Kidney tubule cell (primary cell): ENCODE results near the gene TRIP12.
"Not testable (repeated sequence)": the region's sequence is repeated elsewhere in the genome, so short reads cannot be mapped to it uniquely, and the experiment has no call there.

Experiments used
- DNase-seq: peaks from one replicate; pipeline ENCODE4 v3.0.0-alpha.2; 2018; ENCODE audit warnings: low spot score

Gene TRIP12

DNA sequence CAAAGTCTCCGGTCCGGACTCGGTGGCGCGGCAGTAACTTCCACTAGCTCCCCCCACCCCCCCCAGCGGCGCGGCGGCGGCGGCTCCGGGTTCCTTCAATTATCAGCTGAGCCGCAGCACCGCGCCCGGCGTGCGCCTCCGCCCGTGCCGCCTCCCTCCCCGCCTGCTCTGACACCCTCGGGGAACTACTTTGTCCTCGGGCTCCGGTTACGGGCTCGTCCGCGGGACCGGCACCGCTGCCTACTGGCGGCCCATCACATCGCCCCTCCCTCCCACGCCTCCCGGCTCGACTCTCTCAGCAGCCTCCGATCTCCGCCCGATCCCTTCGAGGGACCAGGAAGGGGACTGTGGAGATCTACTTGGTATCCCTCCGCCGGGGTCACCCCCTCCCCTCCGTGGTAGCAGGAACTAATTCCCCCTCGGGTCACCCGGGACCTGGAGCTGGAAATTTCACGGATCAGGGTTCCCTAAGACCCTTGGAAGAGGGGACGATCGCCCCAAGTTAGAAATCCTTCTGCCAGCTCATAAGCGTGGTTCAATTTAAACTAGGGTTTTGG is at the start of gene TRIP12:
Gene TRIP12 (minus strand): TSS at position 118 of the 557 bp plus-strand sequence. CDS start 41,930 bp downstream, outside the sequence.
- peak; percentile 97 for DNase-seq

DNA sequence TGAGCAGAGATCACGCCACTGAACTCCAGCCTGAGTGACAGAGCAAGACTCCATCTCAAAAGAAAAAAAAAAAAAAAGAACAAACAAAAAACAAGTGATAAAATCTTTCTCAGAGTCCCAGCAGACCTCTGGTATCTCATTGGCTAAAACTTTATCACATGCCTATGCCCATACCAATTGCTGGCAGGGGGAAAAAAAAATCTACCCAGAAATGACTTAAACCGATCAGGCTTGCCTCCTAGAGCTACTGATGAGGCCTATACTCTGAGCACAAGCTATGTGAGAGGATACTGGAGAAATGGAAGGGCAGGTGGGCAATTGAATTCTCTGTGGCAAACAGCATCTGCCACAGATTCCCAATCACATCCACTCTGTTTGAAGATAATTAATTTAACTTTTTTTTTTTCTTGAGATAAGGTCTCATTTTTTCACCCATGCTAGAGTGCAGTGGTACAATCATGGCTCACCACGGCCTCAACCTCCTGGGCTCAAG is 49.5 kb upstream of the TRIP12 start:
- DNase-seq: no peak

DNA sequence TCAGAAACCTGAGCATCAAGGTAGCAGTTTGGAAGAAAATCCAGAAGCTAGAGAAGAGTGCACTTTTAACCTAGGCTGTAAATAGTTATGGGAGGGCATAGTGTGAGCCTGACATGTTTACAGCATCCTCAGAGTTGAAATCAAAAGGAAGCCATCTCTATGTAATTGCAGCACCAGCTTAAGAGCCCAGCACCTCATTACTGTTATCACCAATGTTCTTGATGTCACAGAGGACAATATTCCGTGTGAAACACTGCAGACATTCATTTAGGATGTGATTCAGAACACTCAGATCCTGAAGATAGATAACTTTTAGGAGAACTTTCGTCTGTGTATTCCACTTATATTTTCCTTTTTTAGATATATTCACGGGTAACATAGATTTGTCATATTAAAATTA is 48.6 kb upstream of the TRIP12 start:
- no peak for DNase-seq

DNA sequence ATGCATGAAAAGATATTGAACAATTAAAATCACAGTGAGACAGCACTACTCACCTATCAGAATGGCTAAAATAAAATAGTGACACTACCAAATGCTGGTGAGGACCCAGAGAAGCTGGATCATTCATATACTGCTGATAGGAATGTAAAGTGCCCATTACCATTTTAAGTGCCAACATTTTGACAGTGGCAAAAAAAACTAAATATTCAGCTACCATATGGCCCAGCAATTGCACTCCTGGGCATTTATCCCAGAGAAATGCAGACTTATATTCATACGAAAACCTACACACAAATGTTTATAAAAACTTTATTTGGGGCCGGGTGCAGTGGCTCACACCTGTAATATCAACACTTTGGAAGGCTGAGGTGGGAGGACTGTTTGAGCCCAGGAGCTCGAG is 48.1 kb upstream of the TRIP12 start:
- no peak for DNase-seq

DNA sequence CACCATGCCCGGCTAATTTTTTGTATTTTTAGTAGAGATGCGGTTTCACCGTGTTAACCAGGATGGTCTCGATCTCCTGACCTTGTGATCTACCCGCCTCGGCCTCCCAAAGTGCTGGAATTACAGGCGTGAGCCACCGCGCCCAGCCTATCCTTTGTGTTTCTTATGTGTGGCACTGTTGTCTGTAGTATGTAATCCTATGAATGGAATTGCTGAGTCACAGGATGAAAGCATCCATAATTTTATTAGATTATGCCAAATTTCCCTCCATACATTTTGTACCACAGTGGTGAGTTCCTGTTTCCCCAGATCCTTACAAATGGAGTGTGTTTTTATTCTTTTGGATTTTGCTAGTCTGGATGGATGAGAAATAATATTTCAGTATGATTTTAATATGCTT is 41.8 kb upstream of the TRIP12 start:
- not testable (repeated sequence) for DNase-seq

DNA sequence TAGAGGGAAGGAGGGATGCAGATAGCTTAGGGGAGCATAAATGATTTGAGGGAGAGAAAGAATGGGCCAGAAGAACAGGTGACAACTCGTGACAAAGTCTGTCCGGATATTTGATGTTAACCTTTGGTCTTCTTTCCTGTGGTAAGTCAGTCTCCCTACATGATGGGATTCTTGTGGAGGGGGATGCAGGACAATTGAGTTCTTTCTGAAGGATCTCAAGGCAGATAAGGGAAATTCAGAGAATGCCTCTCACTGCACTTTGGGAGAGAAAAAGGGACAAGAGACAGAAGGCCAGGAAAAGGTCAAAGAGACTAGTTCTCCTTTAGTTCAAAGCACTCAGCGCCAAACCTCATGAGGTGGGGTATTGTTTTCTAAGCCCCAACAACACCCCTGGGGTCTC is 34.7 kb upstream of the TRIP12 start:
- DNase-seq: no peak

DNA sequence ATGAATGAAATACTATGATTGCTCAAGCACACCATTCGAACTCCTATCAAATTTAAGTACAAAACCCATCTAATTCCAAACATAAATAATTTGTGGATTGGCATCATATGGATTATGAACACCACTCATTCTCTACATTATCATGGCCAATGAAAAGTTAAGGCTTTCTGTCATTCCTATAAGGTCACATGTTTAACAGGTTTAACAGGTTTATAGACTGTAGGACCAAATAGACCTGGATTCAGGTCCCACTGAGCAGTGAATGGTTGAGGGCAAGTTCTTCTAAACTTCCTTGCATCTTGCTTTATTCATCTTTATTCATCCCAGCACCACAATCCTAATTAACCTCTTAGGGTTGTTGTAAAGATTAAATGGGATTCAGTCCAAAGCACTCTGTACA is 33.9 kb upstream of the TRIP12 start:
- DNase-seq: no peak

DNA sequence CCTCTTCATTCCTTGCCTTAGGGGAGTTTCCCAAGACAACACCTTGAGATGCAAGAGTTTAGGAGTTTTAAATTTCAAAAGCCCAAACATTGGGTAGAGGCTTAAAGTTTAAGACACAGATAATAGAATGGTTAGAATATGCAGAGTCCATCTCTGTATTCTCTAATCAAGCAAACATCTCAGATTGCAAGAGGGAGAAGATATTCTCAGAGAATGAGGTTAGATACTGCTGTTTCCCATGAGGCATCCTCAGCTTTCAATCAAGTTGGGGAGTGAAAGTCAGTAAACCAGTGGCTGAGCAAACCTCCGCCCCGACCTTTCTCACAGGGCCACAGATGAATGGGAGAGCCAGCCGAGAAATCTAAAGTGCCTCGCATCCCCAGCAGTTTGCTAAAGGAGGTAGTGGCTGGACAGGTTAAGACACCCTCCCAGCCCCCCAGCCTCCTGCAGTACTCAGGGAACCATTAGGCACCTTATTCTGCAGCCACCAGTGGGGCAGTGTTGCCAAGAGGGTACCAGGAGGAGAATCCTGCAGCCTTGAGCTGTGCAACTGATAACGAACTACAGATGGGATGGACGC is 30.5 kb upstream of the TRIP12 start:
- DNase-seq: no peak

DNA sequence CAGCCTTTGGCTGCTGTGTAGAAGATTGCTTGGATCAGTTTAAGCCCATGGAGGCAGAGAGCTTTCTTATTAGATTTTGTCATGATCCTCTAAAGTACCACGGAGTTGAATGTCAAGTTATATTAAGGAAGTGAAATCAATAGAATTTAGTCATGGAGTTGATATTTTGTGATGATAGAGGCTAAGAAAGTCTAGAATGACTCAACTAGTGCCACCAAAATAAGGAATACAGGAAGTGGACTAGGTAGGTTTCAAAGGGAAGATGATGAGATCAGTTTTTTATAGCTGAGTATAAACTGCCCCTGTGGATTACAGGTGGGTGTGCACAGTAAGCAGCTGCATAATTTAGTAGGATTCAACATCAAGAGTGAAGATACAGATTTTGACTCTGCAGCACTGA is 25.7 kb upstream of the TRIP12 start:
- DNase-seq: peak; percentile 8

DNA sequence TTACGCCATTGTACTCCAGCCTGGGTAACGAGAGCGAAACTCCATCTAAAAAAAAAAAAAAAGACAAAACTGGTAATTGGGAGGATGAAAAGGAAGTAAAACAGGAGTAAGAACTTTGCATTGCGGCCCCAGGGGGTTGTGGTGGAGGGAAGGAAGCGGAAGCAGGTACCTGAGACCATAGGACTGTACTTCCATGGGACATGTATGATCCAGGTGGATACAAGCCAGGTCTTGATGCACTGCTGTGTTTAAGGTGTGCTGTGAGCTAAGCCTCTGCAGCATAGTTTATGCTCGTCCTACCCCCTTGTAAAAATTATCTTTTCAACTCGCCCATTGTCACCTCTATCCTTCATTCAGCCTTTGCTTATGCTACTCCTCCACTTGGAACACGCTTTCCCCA is 24.2 kb upstream of the TRIP12 start:
- no peak for DNase-seq

DNA sequence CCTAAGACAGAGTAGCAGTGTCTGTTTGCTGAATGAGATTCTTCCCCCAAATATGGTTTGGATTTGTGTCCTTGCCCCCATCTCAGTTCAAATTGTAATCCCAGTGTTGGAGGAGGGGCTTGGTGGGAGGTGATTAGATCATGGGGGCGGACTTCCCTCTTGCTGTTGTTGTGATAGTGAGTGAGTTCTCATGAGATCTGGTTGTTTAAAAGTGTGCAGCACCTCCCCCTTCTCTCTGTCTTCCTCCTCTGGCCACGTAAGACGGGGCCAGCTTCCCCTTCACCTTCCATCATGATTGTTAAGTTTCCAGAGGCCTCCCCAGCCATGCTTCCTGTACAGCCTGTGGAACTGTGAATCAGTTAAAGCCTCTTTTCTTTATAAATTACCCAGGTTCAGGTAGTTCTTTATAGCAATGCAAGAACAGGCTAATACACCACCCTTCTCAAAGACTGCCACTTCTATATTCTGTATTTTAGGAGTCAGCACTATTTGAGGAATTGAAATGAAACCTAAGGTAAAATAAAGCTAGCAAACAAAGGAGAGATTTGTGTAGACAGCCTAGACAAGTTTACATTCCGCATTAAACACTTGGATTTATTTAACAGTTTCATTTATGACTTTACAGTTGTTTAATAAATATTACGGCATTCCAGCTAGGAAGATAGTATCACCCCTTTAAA is 22.1 kb upstream of the TRIP12 start:
- no peak for DNase-seq

DNA sequence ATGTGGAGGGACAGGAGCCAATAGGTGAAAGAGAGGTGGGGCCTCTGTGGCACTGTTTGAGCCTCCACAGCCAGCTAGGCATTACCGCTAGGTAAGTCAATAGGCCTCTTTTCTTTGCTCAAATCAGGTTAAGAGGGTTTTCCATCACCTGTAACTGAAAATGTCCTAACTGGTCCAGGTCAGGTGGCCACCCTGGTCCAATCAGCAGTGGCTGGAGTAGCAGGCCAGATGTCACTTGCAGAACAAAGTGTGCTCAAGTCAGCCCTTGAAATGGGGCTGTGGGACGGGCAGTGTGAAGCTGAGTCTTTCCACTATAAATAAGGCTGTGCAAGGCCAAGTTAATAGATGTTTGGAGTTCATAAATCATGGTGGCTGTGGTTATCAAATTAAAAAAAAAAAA is 21.4 kb upstream of the TRIP12 start:
- DNase-seq: no peak

DNA sequence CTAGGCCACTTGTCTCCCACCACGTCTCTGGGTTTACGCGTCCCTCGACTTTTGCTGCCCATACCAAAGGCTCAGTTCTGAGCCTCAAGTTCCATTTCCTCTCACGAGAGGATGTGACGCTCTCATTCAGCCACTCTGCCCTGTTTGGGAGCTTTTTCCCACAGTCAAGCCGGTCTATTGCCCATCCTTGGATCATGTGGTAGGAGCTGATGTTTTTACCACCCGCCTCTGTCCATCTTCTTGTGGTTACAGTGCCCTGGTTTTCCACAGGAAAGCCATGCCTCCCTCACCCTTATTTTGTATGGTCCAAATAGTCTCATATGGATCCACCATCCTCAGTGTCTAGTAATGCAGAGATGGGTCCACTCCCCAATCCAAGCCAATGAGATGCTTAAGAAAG is 20.9 kb upstream of the TRIP12 start:
- no peak for DNase-seq

DNA sequence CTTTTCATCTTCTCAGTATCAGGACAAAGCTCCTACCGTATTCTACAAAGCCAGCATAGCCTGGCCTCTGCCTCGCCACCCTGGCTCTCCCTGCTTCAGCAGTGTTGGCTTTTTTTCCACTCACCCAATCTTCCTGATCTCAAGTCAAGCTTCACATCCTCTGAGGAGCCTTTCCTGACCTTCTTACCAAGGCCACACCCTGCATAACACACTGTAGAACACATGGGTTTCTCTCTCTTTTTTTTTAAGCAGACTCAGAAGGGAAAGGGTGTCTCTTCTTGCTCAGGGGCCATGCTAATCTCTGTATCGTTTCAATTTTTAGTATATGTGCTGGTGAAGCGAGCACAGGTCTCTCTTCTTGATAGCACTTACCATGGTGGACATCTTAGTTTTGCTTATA is 15.7 kb upstream of the TRIP12 start:
- no peak for DNase-seq

DNA sequence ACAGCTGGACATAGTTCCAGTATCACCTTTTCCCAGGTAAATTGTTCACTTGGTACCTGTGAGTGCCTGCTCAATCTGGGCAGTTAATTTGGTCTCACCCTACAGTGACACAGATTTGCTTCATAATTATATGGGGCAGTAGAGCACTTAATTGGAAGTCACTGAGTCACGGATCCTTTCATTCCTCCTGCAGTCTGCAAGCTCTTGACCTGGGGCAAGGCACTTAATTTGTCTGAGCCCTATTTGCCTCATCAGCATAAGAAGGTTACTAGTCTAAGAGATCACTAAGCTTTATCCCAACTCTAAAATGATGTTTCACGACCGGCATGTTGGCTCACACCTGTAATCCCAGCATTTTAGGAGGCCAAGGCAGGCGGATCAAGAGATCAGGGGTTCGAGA is 9.4 kb upstream of the TRIP12 start:
- DNase-seq: no peak

DNA sequence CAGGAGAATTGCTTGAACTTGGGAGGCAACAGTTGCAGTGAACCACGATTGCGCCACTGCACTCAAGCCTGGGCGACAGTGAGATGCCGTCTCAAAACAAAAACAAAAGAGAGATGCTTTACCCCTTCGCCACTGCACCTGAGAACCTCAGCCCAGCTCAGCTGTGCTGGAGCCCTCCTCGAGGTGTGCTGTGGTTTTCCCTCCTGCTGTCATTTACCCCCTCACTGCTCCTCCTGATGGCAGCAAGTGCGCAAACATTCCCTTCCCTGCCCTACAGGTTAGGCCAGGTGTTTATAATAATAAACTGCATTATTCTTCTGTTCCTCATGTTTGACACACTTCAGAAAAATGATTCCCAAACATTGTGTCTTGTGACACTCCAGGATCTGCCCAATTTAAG is 8.8 kb upstream of the TRIP12 start:
- no peak for DNase-seq

DNA sequence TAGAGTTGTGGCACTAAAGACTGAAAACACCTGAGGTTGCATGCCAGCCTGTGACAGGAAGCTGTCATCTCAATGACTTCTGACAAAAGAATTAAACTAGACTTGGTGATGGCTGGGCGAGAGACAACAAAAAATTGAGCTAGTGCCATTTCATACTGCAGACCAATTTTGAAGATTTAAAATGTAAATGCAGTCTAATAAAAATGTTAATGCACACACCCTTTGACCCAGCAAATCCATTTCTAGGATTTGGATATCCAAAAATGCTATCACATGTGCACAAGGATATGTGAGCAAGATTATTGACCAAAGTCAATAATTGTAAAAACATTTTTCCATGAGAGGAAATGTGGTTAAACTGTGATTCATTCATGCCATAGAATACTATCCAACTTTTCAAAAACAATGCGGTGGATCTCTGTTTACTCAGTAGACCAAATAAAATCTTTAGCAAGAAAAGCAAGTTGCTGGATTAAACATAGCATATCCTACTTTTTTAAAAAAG is 6.1 kb upstream of the TRIP12 start:
- DNase-seq: no peak

DNA sequence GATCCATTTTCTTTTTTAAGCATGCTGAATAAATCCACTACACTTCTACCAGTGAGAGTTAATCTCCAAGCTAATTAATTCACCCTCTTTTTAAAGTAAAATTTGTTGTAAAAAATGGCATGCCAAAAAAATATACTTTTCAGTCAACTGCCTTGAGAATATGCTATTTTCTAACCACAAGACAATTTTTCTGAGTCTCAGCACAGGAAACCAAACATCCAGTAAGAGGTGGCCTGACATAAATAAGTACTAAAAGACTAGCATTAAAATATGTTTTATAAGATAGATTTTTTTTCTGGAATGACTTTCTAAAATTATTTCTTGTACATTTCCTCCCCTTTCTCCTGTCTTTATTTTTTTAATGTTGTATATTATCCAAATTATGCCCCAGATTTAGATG is 3.4 kb upstream of the TRIP12 start:
- no peak for DNase-seq

DNA sequence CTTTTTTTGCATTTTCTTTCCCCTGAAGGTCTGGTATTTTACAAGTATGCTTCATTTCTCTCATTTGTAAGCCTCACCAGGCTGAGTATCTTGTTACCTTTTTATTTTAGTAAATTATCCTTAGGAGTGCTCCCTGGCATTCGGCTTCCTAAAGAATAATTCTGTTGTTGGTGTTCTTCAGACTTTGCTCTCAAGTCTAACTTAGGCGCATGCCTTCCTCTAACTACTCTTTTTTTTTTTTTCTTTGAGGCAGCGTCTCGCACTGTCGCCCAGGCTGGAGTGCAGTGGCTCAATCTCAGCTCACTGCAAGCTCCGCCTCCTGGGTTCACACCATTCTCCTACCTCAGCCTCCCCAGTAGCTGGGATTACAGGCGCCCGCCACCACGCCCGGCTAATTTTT is 2.7 kb upstream of the TRIP12 start:
- DNase-seq: not testable (repeated sequence)

DNA sequence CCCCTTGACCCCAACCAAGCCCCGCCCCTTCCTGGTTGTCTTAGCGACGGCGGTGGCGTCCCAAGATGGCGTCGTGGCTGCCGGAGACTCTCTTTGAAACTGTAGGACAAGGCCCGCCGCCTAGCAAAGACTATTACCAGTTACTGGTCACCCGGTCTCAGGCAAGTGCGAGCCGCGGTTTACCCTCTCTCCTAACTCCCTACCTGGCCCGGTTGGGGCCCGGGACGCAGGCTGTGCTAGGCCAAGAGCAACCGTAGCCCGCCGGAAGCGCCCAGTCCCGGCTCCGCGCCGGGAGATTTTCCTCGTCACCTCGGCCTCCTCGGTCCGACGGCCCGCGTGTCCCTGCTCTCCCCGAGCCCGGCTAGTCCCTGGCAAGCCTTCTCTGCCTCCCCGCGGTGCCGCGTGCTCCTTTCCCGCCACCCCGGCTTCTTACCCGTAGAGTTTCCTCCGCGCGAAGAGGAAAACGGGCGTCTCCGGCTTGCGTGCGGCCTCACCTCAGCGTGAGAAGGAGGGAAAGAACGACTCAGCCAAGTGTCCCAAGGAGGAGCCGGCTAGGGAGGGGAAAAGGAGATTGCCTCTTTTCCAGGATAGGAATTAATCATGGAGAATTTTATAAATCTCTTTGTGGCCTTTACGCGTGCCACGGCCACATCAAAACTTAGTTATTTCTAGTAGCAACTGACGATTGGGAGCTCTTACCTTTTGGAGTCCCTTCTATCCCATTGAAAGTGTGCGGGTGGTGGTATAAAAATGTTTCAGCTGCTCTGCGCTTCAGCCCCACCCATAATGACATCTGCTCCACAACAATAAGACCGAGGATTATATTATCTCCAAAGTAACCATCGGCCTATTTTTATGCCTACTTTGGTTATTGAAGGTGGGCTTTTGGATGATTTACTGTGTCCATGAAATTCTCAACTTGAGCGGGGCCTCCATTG is 909 bp upstream of the TRIP12 start, which contains the start of gene FBXO36:
Gene FBXO36 (plus strand): TSS at position 55 of the 938 bp plus-strand sequence. CDS start 11 bp downstream, at position 66.
- peak; percentile 72 for DNase-seq

DNA sequence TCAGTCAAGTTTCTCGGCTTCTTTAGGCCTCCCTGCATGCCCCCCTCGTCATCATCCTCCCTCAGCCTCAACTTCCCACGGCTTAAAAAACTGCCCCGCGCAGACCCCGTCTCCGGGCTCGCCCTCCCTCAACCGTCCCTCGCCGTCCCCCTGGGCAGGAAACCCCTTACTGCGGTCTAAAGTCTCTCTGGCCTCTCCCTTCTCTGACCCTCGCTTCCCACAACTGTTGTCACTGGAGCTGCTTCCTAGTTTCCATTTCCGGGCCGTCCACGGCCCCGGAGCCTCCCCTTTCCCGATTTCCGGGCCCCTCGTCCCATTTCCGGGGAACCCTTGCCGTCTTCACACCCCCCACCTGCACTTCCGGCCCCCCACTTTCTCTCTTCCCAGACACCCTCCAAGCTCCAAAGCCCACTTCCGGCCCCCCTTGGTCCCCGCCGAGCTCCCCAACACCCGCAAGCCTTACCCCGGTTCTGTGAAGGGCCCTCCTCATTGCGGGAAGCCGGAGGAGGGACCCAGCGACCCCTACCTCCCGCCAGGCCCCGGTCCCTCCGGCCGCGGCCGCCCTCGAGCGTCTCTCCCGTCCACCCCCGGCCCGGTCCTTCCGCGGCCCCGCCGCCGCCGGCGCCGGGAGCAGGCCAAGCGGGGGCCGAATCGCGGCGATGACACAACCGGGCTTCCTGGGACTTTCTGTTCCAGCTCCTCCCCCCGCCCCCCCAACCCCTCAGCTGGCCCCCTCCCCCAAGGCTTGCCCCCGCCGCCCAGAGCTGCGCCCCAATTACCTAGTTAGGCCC is 513 bp downstream of the TRIP12 start:
- peak; percentile 77 for DNase-seq
